Dendritic cell treated with granulocyte-macrophage colony-stimulating factor and Interleukin-4, amounts not matched to agents 40 ng/mL and 50 ng/mL, for 4 days (primary cell): ENCODE measurements around the gene LILRB3.
"Not testable (repeated sequence)": the region's sequence is repeated elsewhere in the genome, so short reads cannot be mapped to it uniquely, and the experiment has no call there.

Experiments used
- H3K27ac Mint-ChIP-seq: one replicate; pipeline ENCODE4 v1.8.0; 2022; ENCODE audit warnings: mild to moderate bottlenecking, mixed read lengths
- H3K27me3 Mint-ChIP-seq: one replicate; pipeline ENCODE4 v1.8.0; 2022; ENCODE audit warnings: mild to moderate bottlenecking, mixed read lengths
- H3K36me3 Mint-ChIP-seq: one replicate; pipeline ENCODE4 v1.8.0; 2022; ENCODE audit warnings: low read depth, mixed read lengths
- H3K4me1 Mint-ChIP-seq: one replicate; pipeline ENCODE4 v1.8.0; 2022; ENCODE audit warnings: low read depth, mixed read lengths
- H3K4me3 Mint-ChIP-seq: one replicate; pipeline ENCODE4 v1.8.0; 2022; ENCODE audit warnings: mild to moderate bottlenecking, moderate library complexity, mixed read lengths
- H3K9me3 Mint-ChIP-seq: one replicate; pipeline ENCODE4 v1.8.0; 2022; ENCODE audit warnings: mixed read lengths
- intact Hi-C: fragments of 100-400 bp; cut with micrococcal nuclease; formaldehyde crosslinking; loops from one replicate; pipeline ENCODE4 v1.15.0; 2022

LILRB3 gene

DNA sequence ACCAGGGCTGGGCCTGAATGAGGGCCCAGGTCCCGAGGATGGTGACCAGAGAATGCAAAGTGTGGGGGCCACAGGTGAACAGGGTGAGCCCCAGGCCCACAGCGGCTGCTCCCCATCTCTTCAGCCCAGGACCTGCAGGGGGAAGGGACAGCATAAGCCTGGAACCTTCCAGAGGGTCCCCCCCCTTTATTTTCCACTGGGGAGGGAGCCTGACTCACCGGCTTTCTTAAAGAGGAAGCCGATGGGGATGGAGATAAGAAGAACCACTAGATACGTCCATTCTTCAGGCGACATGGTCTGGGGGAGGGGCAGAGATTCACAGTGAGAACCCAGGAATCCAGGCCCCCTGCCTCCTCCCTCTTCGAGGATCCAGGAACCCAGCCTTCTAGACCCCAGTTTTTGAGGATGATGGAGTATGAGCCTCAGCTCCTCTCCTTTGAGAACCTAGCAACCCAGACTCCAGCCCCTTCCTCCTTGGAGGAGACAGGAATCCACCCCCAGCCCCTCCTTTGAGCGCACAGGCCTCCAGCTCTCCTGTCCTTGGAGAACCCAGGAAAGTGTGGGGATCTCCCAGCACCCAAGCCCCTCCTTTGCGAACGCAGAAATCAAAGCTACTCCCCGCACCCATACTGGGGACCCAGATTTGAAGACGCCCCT lies 34.5 kb downstream of the LILRB3 start:
- Mint-ChIP-seq H3K36me3 (peaks cover 69% of the 10 kb centered on the region), H3K27ac (peak overlapping the region; percentile 97), H3K27me3 (no peaks in the 10 kb centered on the region), H3K4me3 (peak overlapping the region; percentile 77), H3K9me3 (no peaks in the 10 kb centered on the region), H3K4me1 (peaks cover 53% of the 10 kb centered on the region)
- intact Hi-C loops = no loop called here

- Mint-ChIP-seq H3K4me1 (peaks cover 40% of the 10 kb centered on the region), H3K4me3 (no peak overlapping the region), H3K9me3 (no peaks in the 10 kb centered on the region), H3K36me3 (peaks cover 66% of the 10 kb centered on the region), H3K27ac (peak overlapping the region; percentile 97), H3K27me3 (no peaks in the 10 kb centered on the region)
- intact Hi-C loops = no loop called here
These were observed 35.8 kb downstream of the LILRB3 start for GRCh38 chr19:54186934-54187381.

DNA sequence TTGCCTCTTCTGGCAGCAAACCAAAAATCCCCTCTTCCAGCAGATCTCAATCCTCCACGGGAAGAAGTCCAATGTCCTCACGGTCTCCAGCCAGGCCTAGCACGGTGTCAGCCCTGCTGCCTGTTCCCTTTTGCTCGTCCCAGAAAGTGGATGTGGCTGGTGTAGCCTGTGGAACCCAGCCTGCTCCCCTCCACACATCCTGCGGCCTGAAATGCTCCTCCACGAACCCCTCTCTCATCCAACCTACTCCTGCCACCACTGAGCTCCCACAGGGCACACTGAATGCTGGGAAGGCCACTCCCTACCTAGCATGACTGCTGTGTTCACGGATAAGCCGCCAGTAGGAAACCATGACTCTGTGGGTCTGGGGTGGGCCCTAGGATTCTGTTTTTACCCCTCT lies 36.5 kb downstream of the LILRB3 start:
- intact Hi-C loops = no loop called here
- H3K4me3 Mint-ChIP-seq = no peak overlapping the region
- H3K27ac Mint-ChIP-seq = peak overlapping the region; percentile 97

DNA sequence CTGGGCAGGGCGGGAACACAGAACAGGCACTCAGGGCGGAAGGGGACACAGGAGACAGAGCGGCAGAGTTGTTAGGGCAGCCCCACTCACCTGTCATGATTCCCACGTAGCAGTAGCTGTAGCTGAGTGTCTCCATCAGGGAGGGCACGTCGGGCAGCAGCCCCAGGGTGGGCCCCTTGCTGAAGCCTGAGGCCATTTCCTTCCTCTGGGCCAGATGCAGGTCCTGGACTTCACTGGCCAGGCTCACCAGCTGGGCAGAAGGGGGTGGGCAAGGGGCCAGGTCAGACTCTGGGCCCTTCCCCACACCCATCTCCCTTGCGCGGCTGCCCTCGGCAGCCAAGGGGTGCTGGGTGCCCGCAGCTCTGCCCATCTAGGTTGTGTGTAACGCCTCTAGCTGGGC lies 39.4 kb downstream of the LILRB3 start:
- Mint-ChIP-seq H3K36me3 (peaks cover 80% of the 10 kb centered on the region), H3K27ac (no peak overlapping the region), H3K4me1 (peaks cover 45% of the 10 kb centered on the region), H3K27me3 (no peaks in the 10 kb centered on the region), H3K4me3 (no peak overlapping the region), H3K9me3 (no peaks in the 10 kb centered on the region)
- intact Hi-C loops = no loop called here

More for the DNA sequence above, 36.5 kb downstream of the LILRB3 start:
- Mint-ChIP-seq H3K9me3 (no peaks in the 10 kb centered on the region), H3K36me3 (peaks cover 64% of the 10 kb centered on the region), H3K27me3 (no peaks in the 10 kb centered on the region), H3K4me1 (peaks cover 35% of the 10 kb centered on the region)

GRCh38 chr19:54181894-54182293 lies 40.9 kb downstream of the LILRB3 start:
- H3K27me3 Mint-ChIP-seq, intact Hi-C loops, H3K9me3 Mint-ChIP-seq, H3K4me3 Mint-ChIP-seq, H3K27ac Mint-ChIP-seq: not testable (repeated sequence)
- Mint-ChIP-seq H3K4me1 (peaks cover 37% of the 10 kb centered on the region), H3K36me3 (peaks cover 82% of the 10 kb centered on the region)

GRCh38 chr19:54180691-54181091 lies 42.1 kb downstream of the LILRB3 start:
- Mint-ChIP-seq H3K27me3 (no peaks in the 10 kb centered on the region), H3K9me3 (no peaks in the 10 kb centered on the region), H3K27ac (peak overlapping the region; percentile 51), H3K4me1 (peaks cover 31% of the 10 kb centered on the region), H3K4me3 (no peak overlapping the region), H3K36me3 (peaks cover 82% of the 10 kb centered on the region)
- intact Hi-C loops = no loop called here

- H3K9me3 Mint-ChIP-seq = no peaks in the 10 kb centered on the region
- H3K27me3 Mint-ChIP-seq = no peaks in the 10 kb centered on the region
- peaks cover 82% of the 10 kb centered on the region for H3K36me3 Mint-ChIP-seq
- peaks cover 38% of the 10 kb centered on the region for H3K4me1 Mint-ChIP-seq
- H3K27ac Mint-ChIP-seq = no peak overlapping the region
- intact Hi-C loops = no loop called here
- H3K4me3 Mint-ChIP-seq = no peak overlapping the region
These were observed 42.8 kb downstream of the LILRB3 start for GRCh38 chr19:54179921-54180461.

- Mint-ChIP-seq H3K4me1 (peaks cover 44% of the 10 kb centered on the region), H3K9me3 (no peaks in the 10 kb centered on the region), H3K36me3 (peaks cover 87% of the 10 kb centered on the region), H3K27ac (no peak overlapping the region), H3K27me3 (no peaks in the 10 kb centered on the region), H3K4me3 (no peak overlapping the region)
- intact Hi-C loops = no loop called here
These were observed 43.5 kb downstream of the LILRB3 start for GRCh38 chr19:54179262-54179852.

- Mint-ChIP-seq H3K9me3 (no peaks in the 10 kb centered on the region), H3K27me3 (no peaks in the 10 kb centered on the region), H3K36me3 (peaks cover 82% of the 10 kb centered on the region), H3K4me3 (no peak overlapping the region), H3K27ac (no peak overlapping the region), H3K4me1 (peaks cover 43% of the 10 kb centered on the region)
- intact Hi-C loops = no loop called here
These were observed 44.1 kb downstream of the LILRB3 start for GRCh38 chr19:54178581-54179261.

- Mint-ChIP-seq H3K4me1 (peaks cover 54% of the 10 kb centered on the region), H3K36me3 (peaks cover 42% of the 10 kb centered on the region), H3K27me3 (peaks cover 2% of the 10 kb centered on the region), H3K9me3 (no peaks in the 10 kb centered on the region), H3K4me3 (no peak overlapping the region), H3K27ac (peak overlapping the region; percentile 69)
- intact Hi-C loops = no loop called here
These were observed 48.6 kb downstream of the LILRB3 start for GRCh38 chr19:54173951-54174834.

GRCh38 chr19:54173359-54173699 lies 49.5 kb downstream of the LILRB3 start:
- Mint-ChIP-seq H3K4me1 (peaks cover 49% of the 10 kb centered on the region), H3K27ac (peak overlapping the region; percentile 72), H3K27me3 (peaks cover 2% of the 10 kb centered on the region), H3K4me3 (no peak overlapping the region), H3K36me3 (peaks cover 34% of the 10 kb centered on the region), H3K9me3 (no peaks in the 10 kb centered on the region)
- intact Hi-C loops = no loop called here

DNA sequence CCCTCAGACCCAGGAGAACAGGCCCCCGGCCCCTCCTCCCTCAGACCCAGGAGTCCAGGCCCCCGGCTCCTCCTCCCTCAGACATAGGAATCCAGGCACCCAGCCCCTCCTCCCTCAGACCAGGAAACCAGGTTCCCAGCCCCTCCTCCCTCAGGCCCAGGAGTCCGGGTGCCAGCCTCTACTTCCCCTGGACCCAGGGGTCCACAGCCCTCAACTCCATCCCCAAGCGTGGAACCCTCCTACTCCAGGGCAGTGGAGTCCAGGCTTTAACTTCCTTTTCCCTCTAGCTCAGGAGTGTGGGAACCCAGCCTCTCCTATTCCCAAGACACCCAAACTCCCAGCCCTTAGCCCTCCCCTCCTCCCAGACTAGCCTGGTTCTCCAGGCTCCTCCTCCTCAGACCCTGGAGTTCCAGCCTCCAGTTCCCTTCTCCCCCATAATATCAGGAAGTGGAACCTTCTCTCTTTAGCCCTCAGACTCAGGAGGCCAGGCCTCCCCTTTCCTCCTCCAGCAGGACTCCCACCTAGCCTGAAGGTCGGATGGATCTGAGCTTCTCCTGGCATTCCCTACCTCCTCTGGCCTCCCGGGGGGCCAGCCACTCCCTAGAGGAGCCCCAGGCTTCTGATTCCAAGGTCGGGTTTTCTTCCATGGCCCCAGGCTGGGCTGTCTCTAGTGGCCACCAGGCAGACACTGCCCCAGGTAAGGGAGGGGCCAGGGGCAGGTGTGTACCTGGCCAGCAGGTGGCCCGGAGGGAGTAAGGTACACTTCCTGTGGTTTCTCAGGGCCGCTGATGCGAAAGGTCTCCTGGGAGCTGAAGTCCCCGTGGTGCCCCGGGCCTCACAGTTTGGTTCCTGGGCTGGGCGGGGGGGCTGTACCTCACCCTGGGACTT lies 50.1 kb downstream of the LILRB3 start, which contains the start of gene TMC4:
Gene TMC4 (minus strand): TSS at position 690 of the 888 bp plus-strand sequence. CDS start 43 bp downstream, at position 647.
- Mint-ChIP-seq H3K4me1 (peaks cover 50% of the 10 kb centered on the region), H3K9me3 (no peaks in the 10 kb centered on the region), H3K27ac (peak within 1 kb of the TSS; percentile 72), H3K27me3 (peaks cover 2% of the 10 kb centered on the region), H3K4me3 (no peak within 1 kb of the TSS), H3K36me3 (peaks cover 28% of the 10 kb centered on the region)
- intact Hi-C loops = no loop called here
